Heart right ventricle (tissue), 16 donors: ENCODE measurements around the gene CST4. TPM values are rescaled to one million over a fixed set of nuclear protein-coding genes. Genes with fewer than 3 reads are reported as not detected.

Source experiments
- ATAC-seq, 8 donors: fragments of 200-7000 bp; cut with Tn5 transposase; one replicate each; pipeline ENCODE4 v1.9.1; 2020; ENCODE audit warnings: mild to moderate bottlenecking in 8 of 8, moderate library complexity in 8 of 8, moderate number of reproducible peaks in 1 of 8
- DNase-seq, 2 donors: peaks; one replicate each; pipeline ENCODE4 v3.0.0-alpha.2; 2020
- H3K27ac ChIP-seq, 10 donors: fragments of 200-600 bp; sonication (generic) in 2 of 10; one replicate each; pipeline versions ENCODE4 v1.5.0 to v1.8.0; 2020 to 2022; ENCODE audit warnings: mild to moderate bottlenecking in 3 of 10
- H3K27me3 ChIP-seq, 7 donors: fragments of 200-600 bp; one replicate each; pipeline ENCODE4 v1.8.0; 2021 to 2022; ENCODE audit warnings: mild to moderate bottlenecking in 2 of 7
- H3K36me3 ChIP-seq, 9 donors: fragments of 200-600 bp; sonication (generic) in 1 of 9; one replicate each; pipeline versions ENCODE4 v1.5.0 to v1.8.0; 2020 to 2022; ENCODE audit warnings: mild to moderate bottlenecking in 2 of 9
- H3K4me1 ChIP-seq, 9 donors: fragments of 200-600 bp; sonication (generic) in 1 of 9; one replicate each; pipeline versions ENCODE4 v1.5.0 to v1.8.0; 2020 to 2022; ENCODE audit warnings: mild to moderate bottlenecking in 4 of 9
- H3K4me3 ChIP-seq, 10 donors: fragments of 200-600 bp; sonication (generic) in 2 of 10; one replicate each; pipeline versions ENCODE4 v1.5.0 to v1.8.0; 2020 to 2022; ENCODE audit warnings: mild to moderate bottlenecking in 7 of 10, moderate library complexity in 2 of 10
- H3K9me3 ChIP-seq, 11 donors: fragments of 200-600 bp in 10 of 11; sonication (generic) in 2 of 11; one replicate each; pipeline versions ENCODE4 v1.5.0 to v1.8.0; 2013 to 2022; ENCODE audit warnings: mild to moderate bottlenecking in 2 of 11, control low read depth in 1 of 11, moderate library complexity in 1 of 11
- CTCF ChIP-seq, 9 donors: fragments of 200-600 bp; sonication (generic) in 2 of 9; IDR thresholded peaks; one replicate each; pipeline versions ENCODE4 v1.5.0 to v1.8.0; 2021 to 2022; ENCODE audit warnings: antibody characterized with exemption in 9 of 9, mild to moderate bottlenecking in 5 of 9, moderate library complexity in 1 of 9
- WGBS, 2 donors: extraction: QIAGEN DNeasy Blood & Tissue Kit; methylation state at CpG; one replicate each; pipeline ENCODE4 v1.1.7; 2013; ENCODE audit warnings: inconsistent platforms in 1 of 2; 5-methylcytosine and 5-hydroxymethylcytosine counted together
- intact Hi-C, 10 donors: fragments of 100-400 bp; cut with DNase I; formaldehyde crosslinking; loops; one replicate each; pipeline versions ENCODE4 v1.11.1 to v1.14.2; 2022
- polyA plus RNA-seq, 2 donors: library from polyadenylated mRNA; stranded (reverse); fragments of 200-250 nt; gene quantifications; one replicate each; pipeline ENCODE4 v1.2.3, GENCODE V29; 2013
- total RNA-seq, 10 donors: library from RNA; stranded (reverse); fragmentation: NEBNext Ultra II Directional in 3 of 10; extraction: Animal tissue kit (Norgen Biotek cat#: 25700) in 3 of 10; gene quantifications; one replicate each; pipeline versions ENCODE4 v1.2.1 to v1.2.4, GENCODE V29; 2021 to 2023
- donor health status: Arrhythmogenic right ventricular cardiomyopathy.
- donor health status: ischemic (EF 13 %, LVEDD 7.1; RV severe dilation, severe dysfunction).
- donor health status: healthy with polysubstance abuse.
- donor health status: DM: no; HTN: yes; CAD: no.
- donor health status: DM: no; HTN: no; CAD: no.
- donor health status: ischemic (EF 25% LVEDD 6.9; RV normal size, moderate dysfunction).
- donor health status: ischemic (EF 25% LVEDD 5.7; RV mildly dilated, moderate dysfunction).
- donor health status: healthy.
- donor health status: DM: yes; HTN: yes; CAD: no.
- donor health status: Ischemic cardiomyopathy.
- donor health status: ischemic (EF 35%, LVEDD 5.7; RV mildly dilated, moderate dysfunction).
- donor health status: nonischemic (EF 11% LVEDD 7.7; RV severe dilation, severe dysfunction).
- donor health status: DM: yes; HTN: yes; CAD: no.
- donor health status: PGD.
- donor health status: ischemic (EF 29% LVEDD 5.4; RV normal size, mild dysfunction).
- donor health status: nonischemic (EF 23%, LVEDD 6.1; RV moderate dilation, normal function).

The CST4 gene
- total and polyA plus RNA-seq, 12 donors = not detected

GRCh38 chr20:23647346-23647745 lies 41.5 kb downstream of the CST4 start:
- Histone ChIP-seq H3K36me3 (no peaks in the 10 kb centered on the region), H3K4me3 (no peak overlapping the region), H3K27ac (no peak overlapping the region), H3K4me1 (peaks cover 0 to 32% (median under 1%) of the 10 kb centered on the region in 9 donors), H3K27me3 (no peaks in the 10 kb centered on the region), H3K9me3 (no peaks in the 10 kb centered on the region)
- no peak for DNase-seq
- WGBS, 2 donors = 88 to 93% methylated on average over 2 of the region's 2 CpGs
- no peak for ATAC-seq
- no peak for TF ChIP-seq CTCF (IDR thresholded peaks at IDR 0.05)
- intact Hi-C loops = no loop called here

- Histone ChIP-seq H3K27ac (no peak overlapping the region), H3K9me3 (no peaks in the 10 kb centered on the region), H3K4me3 (no peak overlapping the region), H3K27me3 (no peaks in the 10 kb centered on the region), H3K4me1 (peaks cover 0 to 43% (median 7%) of the 10 kb centered on the region in 9 donors), H3K36me3 (no peaks in the 10 kb centered on the region)
- WGBS, 2 donors = 53 to 58% methylated on average over 4 of the region's 4 CpGs
- intact Hi-C loops = no loop called here
- ATAC-seq = no peak
- no peak for DNase-seq
- TF ChIP-seq CTCF (IDR thresholded peaks at IDR 0.05) = no peak
Observed at GRCh38 chr20:23646106-23646873, 42.5 kb downstream of the CST4 start.

- H3K27me3 ChIP-seq = no peaks in the 10 kb centered on the region
- peaks cover 0 to 47% (median 7%) of the 10 kb centered on the region in 9 donors for H3K4me1 ChIP-seq
- DNase-seq (no peak), ATAC-seq (no peak)
- no peak overlapping the region for H3K4me3 ChIP-seq
- intact Hi-C loops = no loop called here
- H3K9me3 ChIP-seq = no peaks in the 10 kb centered on the region
- H3K36me3 ChIP-seq = no peaks in the 10 kb centered on the region
- WGBS, 2 donors = 84 to 100% methylated on average over 1 of the region's 1 CpG
- H3K27ac ChIP-seq = no peak overlapping the region
- TF ChIP-seq CTCF (IDR thresholded peaks at IDR 0.05) = no peak
Observed at GRCh38 chr20:23645575-23645974, 43.3 kb downstream of the CST4 start.

GRCh38 chr20:23644164-23644563 lies 44.7 kb downstream of the CST4 start:
- Histone ChIP-seq H3K9me3 (no peaks in the 10 kb centered on the region), H3K4me1 (peaks cover 0 to 47% (median 7%) of the 10 kb centered on the region in 9 donors), H3K27me3 (no peaks in the 10 kb centered on the region), H3K36me3 (no peaks in the 10 kb centered on the region), H3K27ac (no peak overlapping the region), H3K4me3 (no peak overlapping the region)
- ATAC-seq (no peak), DNase-seq (no peak)
- intact Hi-C loops = no loop called here
- WGBS, 2 donors = 95% methylated on average over 7 of the region's 7 CpGs
- no peak for TF ChIP-seq CTCF (IDR thresholded peaks at IDR 0.05)
